ENCODE results near the gene HNRNPK. TPM values are rescaled to one million over a fixed set of nuclear protein-coding genes. Genes with fewer than 3 reads are reported as not detected.
A peak's percentile ranks its signal among the peaks of the same experiment; 100 is the strongest.

Gene HNRNPK
- total and polyA plus RNA-seq, 2 of the 13 experiments (the other 11 are each of a cell fraction or from before 2014, with no cell fraction given): 321 to 712 TPM

GRCh38 chr9:83920927-83921707, 58.9 kb downstream of the HNRNPK start, which contains the start of gene KIF27 (continued):
- TF ChIP-seq ZNF513 (CRISPR knock-in tag; conservative IDR thresholded peaks at IDR 0.05): no peak
- TF ChIP-seq ZMYM3 (CRISPR knock-in tag; IDR thresholded peaks at IDR 0.05): no peak
- no peak for TF ChIP-seq ZNF12 (CRISPR knock-in tag; IDR thresholded peaks at IDR 0.05)
- TF ChIP-seq IRF1 (CRISPR knock-in tag; IDR thresholded peaks at IDR 0.05; ENCODE audit: low read depth): no peak
- peak; percentile 74 for TF ChIP-seq ZBTB7B (CRISPR knock-in tag; IDR thresholded peaks at IDR 0.05)
- TF ChIP-seq KAT2B (IDR thresholded peaks at IDR 0.05; ENCODE audit: borderline replicate concordance, low read depth, low read length): no peak
- no peak for TF ChIP-seq GPBP1L1 (CRISPR knock-in tag; IDR thresholded peaks at IDR 0.05)
- no peak for TF ChIP-seq SMARCC2 (IDR thresholded peaks at IDR 0.05)
- TF ChIP-seq JDP2 (CRISPR knock-in tag; IDR thresholded peaks at IDR 0.05; ENCODE audit: borderline replicate concordance): no peak
- TF ChIP-seq ZNF720 (CRISPR knock-in tag; IDR thresholded peaks at IDR 0.05): no peak
- no peak for TF ChIP-seq ZNF577 (CRISPR knock-in tag; IDR thresholded peaks at IDR 0.05; ENCODE audit: borderline replicate concordance, low read depth)
- peak; percentile 67; the same call in 1 of the 2 replicates for TF ChIP-seq DMAP1 (CRISPR knock-in tag; IDR thresholded peaks at IDR 0.05)
- TF ChIP-seq SKIL (CRISPR knock-in tag; IDR thresholded peaks at IDR 0.05; ENCODE audit: borderline replicate concordance): no peak
- no peak for TF ChIP-seq HHEX (CRISPR knock-in tag; IDR thresholded peaks at IDR 0.05)
- peak; percentile 56; the same call in 1 of the 2 replicates for TF ChIP-seq IRF9 (CRISPR knock-in tag; IDR thresholded peaks at IDR 0.05; ENCODE audit: borderline replicate concordance)
- TF ChIP-seq FOSL2 (CRISPR knock-in tag; IDR thresholded peaks at IDR 0.05): no peak; the same call in 1 of the 2 replicates
- peak; percentile 62; the same call in 1 of the 2 replicates for TF ChIP-seq ZNF263 (CRISPR knock-in tag; IDR thresholded peaks at IDR 0.05)
- no peak for TF ChIP-seq ZNF281 (CRISPR knock-in tag; IDR thresholded peaks at IDR 0.05; ENCODE audit: borderline replicate concordance)
- TF ChIP-seq ZNF569 (CRISPR knock-in tag; IDR thresholded peaks at IDR 0.05; ENCODE audit: borderline replicate concordance): no peak
- 0 out of 2 replicates have a peak, but pooled peaks have one; percentile 52 for TF ChIP-seq MTF2 (CRISPR knock-in tag; IDR thresholded peaks at IDR 0.05; ENCODE audit: borderline replicate concordance)

All from HepG2 (cell line).